ENCODE measurements around the gene TGFB2.

TGFB2 gene

GRCh38 chr1:218463194-218464156, 118.3 kb downstream of the TGFB2 start:
- Histone ChIP-seq H3K27me3 (ENCODE audit: insufficient read depth, poor library complexity, severe bottlenecking) (no peaks in the 10 kb centered on the region), H3K4me3 (replicated peaks; ENCODE audit: insufficient read depth, low read length) (peak overlapping the region; percentile 25), H3K27ac (replicated peaks) (no peak overlapping the region)
- TF ChIP-seq GABPA (IDR thresholded peaks at IDR 0.05; ENCODE audit: low read depth) (no peak), POLR2AphosphoS5 (IDR thresholded peaks at IDR 0.05; ENCODE audit: low read depth) (no peak), SPI1 (IDR thresholded peaks at IDR 0.05; ENCODE audit: borderline replicate concordance, low read depth) (peak; percentile 27; the same call in 1 of the 2 replicates)
- DNase-seq (ENCODE audit: low read depth in 1 of 2, low spot score in 1 of 2) = no peak

- TF ChIP-seq POLR2AphosphoS5 (IDR thresholded peaks at IDR 0.05; ENCODE audit: low read depth) (no peak), SPI1 (IDR thresholded peaks at IDR 0.05; ENCODE audit: borderline replicate concordance, low read depth) (no peak), CTCF (IDR thresholded peaks at IDR 0.05; ENCODE audit: insufficient read depth, low read length) (no peak), GABPA (IDR thresholded peaks at IDR 0.05; ENCODE audit: low read depth) (no peak), REST (IDR thresholded peaks at IDR 0.05; ENCODE audit: insufficient replicate concordance, low read depth) (no peak)
- Histone ChIP-seq H3K4me3 (replicated peaks; ENCODE audit: insufficient read depth, low read length) (no peak overlapping the region), H3K27ac (replicated peaks) (no peak overlapping the region), H3K27me3 (ENCODE audit: insufficient read depth, poor library complexity, severe bottlenecking) (no peaks in the 10 kb centered on the region)
- DNase-seq (ENCODE audit: low read depth in 1 of 2, low spot score in 1 of 2) = no peak
These were observed 119.7 kb downstream of the TGFB2 start for GRCh38 chr1:218464871-218465270.

GRCh38 chr1:218466341-218467010, 121.3 kb downstream of the TGFB2 start:
- H3K4me3 ChIP-seq (replicated peaks; ENCODE audit: insufficient read depth, low read length) = no peak overlapping the region
- no peak for DNase-seq (ENCODE audit: low read depth in 1 of 2, low spot score in 1 of 2)
- no peak for TF ChIP-seq SPI1 (IDR thresholded peaks at IDR 0.05; ENCODE audit: borderline replicate concordance, low read depth)
- no peak for TF ChIP-seq GABPA (IDR thresholded peaks at IDR 0.05; ENCODE audit: low read depth)
- TF ChIP-seq CTCF (IDR thresholded peaks at IDR 0.05; ENCODE audit: insufficient read depth, low read length) = no peak
- no peak for TF ChIP-seq REST (IDR thresholded peaks at IDR 0.05; ENCODE audit: insufficient replicate concordance, low read depth)
- no peak for TF ChIP-seq POLR2AphosphoS5 (IDR thresholded peaks at IDR 0.05; ENCODE audit: low read depth)
- H3K27me3 ChIP-seq (ENCODE audit: insufficient read depth, poor library complexity, severe bottlenecking) = no peaks in the 10 kb centered on the region
- H3K27ac ChIP-seq (replicated peaks) = no peak overlapping the region
